H1 (cell line): ENCODE results near the gene CMIP. TPM values are rescaled to one million over a fixed set of nuclear protein-coding genes. Genes with fewer than 3 reads are reported as not detected.

Experiments
- CTCF ChIA-PET: fragments of 300-600 bp; sonication (Branson Sonifier 250); formaldehyde crosslinking; loops from one replicate; lab custom pipeline; 2021; ENCODE audit not compliant: partially characterized antibody; lab: Charles Lee
- POLR2A ChIA-PET: fragments of 300-600 bp; sonication (Branson Sonifier 250); formaldehyde crosslinking; loops from one replicate; lab custom pipeline; 2021; ENCODE audit warnings: inconsistent platforms; ENCODE audit not compliant: partially characterized antibody; lab: Charles Lee
- DNase-seq, 2 experiments: peaks; one replicate each; pipeline versions ENCODE4 v3.0.0 to v3.0.0-alpha.2; 2010 to 2022; ENCODE audit warnings: low spot score in 2 of 2, low read depth in 1 of 2, mixed read lengths in 1 of 2
- FAIRE-seq: peaks from 2 replicates; lab custom pipeline; 2011; peaks lifted over from hg19 to GRCh38; lab: Jason Lieb, UNC
- H2AFZ ChIP-seq: 2 replicates; pipeline ENCODE4 v1.8.1; 2012; ENCODE audit warnings: low read length, inconsistent platforms
- H2AK5ac ChIP-seq: 2 replicates; pipeline ENCODE4 v1.6.1; 2013; ENCODE audit warnings: low read depth, low read length
- H2BK120ac ChIP-seq: replicated peaks from 2 replicates; pipeline ENCODE3; 2013; ENCODE audit warnings: low read depth, low read length, inconsistent platforms
- H2BK12ac ChIP-seq: 2 replicates; pipeline ENCODE4 v1.6.1; 2013; ENCODE audit warnings: low read depth, low read length
- H2BK15ac ChIP-seq: 2 replicates; pipeline ENCODE4 v1.6.1; 2013; ENCODE audit warnings: low read length
- H2BK20ac ChIP-seq: 2 replicates; pipeline ENCODE4 v1.6.1; 2013; ENCODE audit warnings: low read length
- H2BK5ac ChIP-seq: 2 replicates; pipeline ENCODE4 v1.6.1; 2013; ENCODE audit warnings: low read depth, low read length
- H3K14ac ChIP-seq: 2 replicates; pipeline ENCODE4 v1.6.1; 2013; ENCODE audit warnings: inconsistent platforms; ENCODE audit not compliant: insufficient read length
- H3K18ac ChIP-seq: 2 replicates; pipeline ENCODE4 v1.6.1; 2013; ENCODE audit warnings: low read length; ENCODE audit errors: extremely low read depth
- H3K23ac ChIP-seq: 2 replicates; pipeline ENCODE4 v1.6.1; 2013; ENCODE audit warnings: inconsistent platforms; ENCODE audit not compliant: insufficient read length
- H3K23me2 ChIP-seq: 2 replicates; pipeline ENCODE4 v1.6.1; 2013; ENCODE audit warnings: low read depth, low read length
- H3K27ac ChIP-seq: 2 replicates; pipeline ENCODE4 v1.6.1; 2011; ENCODE audit warnings: low read depth, low read length, inconsistent platforms
- H3K27me3 ChIP-seq, 4 experiments: replicated peaks in 1 of 4; 1 replicate in 1 of 4; 2 replicates in 3 of 4; pipeline versions ENCODE4 v1.6.1 to v1.8.1; 2011 to 2013; ENCODE audit warnings: low read length in 3 of 4, mild to moderate bottlenecking in 3 of 4, inconsistent platforms in 2 of 4, mixed read lengths in 2 of 4, moderate library complexity in 1 of 4; ENCODE audit not compliant: control insufficient read depth in 3 of 4, insufficient read depth in 3 of 4; ENCODE audit errors: extremely low read depth in 1 of 4
- H3K36me3 ChIP-seq, 4 experiments: 2 replicates each; pipeline versions ENCODE4 v1.6.1 to v1.8.1; 2011 to 2013; ENCODE audit warnings: mild to moderate bottlenecking in 4 of 4, low read length in 3 of 4, moderate library complexity in 2 of 4, control low read depth in 1 of 4, inconsistent platforms in 1 of 4; ENCODE audit not compliant: insufficient read depth in 4 of 4, control insufficient read depth in 2 of 4
- H3K4ac ChIP-seq: replicated peaks from 2 replicates; pipeline ENCODE3; 2013; ENCODE audit warnings: low read length, low read depth, mixed read lengths, inconsistent platforms; ENCODE audit not compliant: insufficient read length
- H3K4me1 ChIP-seq, 4 experiments: replicated peaks in 1 of 4; 1 replicate in 1 of 4; 2 replicates in 3 of 4; pipeline versions ENCODE4 v1.6.1 to v1.8.1; 2011 to 2013; ENCODE audit warnings: low read length in 3 of 4, inconsistent platforms in 2 of 4, mixed read lengths in 1 of 4; ENCODE audit not compliant: insufficient read depth in 4 of 4, control insufficient read depth in 3 of 4
- H3K4me2 ChIP-seq, 2 experiments: 2 replicates each; pipeline versions ENCODE4 v1.6.1 to v1.8.1; 2011 to 2013; ENCODE audit warnings: low read depth in 2 of 2, low read length in 2 of 2, control low read depth in 1 of 2, inconsistent platforms in 1 of 2, mild to moderate bottlenecking in 1 of 2; ENCODE audit not compliant: insufficient read depth in 1 of 2
- H3K4me3 ChIP-seq, 4 experiments: fragments of 200-600, 300-600 bp in 1 of 4; sonication (generic), shearing (Covaris generic), sonication (Bioruptor Twin) in 1 of 4; 2 replicates each; pipeline versions ENCODE4 v1.5.1 to v1.8.1; 2011 to 2016; ENCODE audit warnings: low read length in 4 of 4, low read depth in 3 of 4, control low read depth in 2 of 4, inconsistent platforms in 2 of 4, mild to moderate bottlenecking in 2 of 4, mixed read lengths in 1 of 4, moderate library complexity in 1 of 4; ENCODE audit not compliant: insufficient read depth in 2 of 4; ENCODE audit errors: extremely low read depth in 1 of 4
- H3K56ac ChIP-seq: replicated peaks from 2 replicates; pipeline ENCODE3; 2013; ENCODE audit warnings: low read depth, mild to moderate bottlenecking, mixed read lengths, low read length, inconsistent platforms; ENCODE audit not compliant: insufficient read length
- H3K79me1 ChIP-seq: 2 replicates; pipeline ENCODE4 v1.6.1; 2013; ENCODE audit warnings: low read depth, low read length, control low read depth
- H3K79me2 ChIP-seq, 2 experiments: 2 replicates each; pipeline versions ENCODE4 v1.6.1 to v1.8.1; 2012 to 2013; ENCODE audit warnings: low read length in 2 of 2, mild to moderate bottlenecking in 2 of 2, inconsistent platforms in 1 of 2; ENCODE audit not compliant: insufficient read depth in 2 of 2, control insufficient read depth in 1 of 2
- H3K9ac ChIP-seq, 4 experiments: replicated peaks in 1 of 4; 1 replicate in 1 of 4; 2 replicates in 3 of 4; pipeline versions ENCODE4 v1.6.1 to v1.8.1; 2011 to 2013; ENCODE audit warnings: low read depth in 3 of 4, low read length in 3 of 4, control low read depth in 2 of 4, mild to moderate bottlenecking in 2 of 4, moderate library complexity in 2 of 4, inconsistent platforms in 1 of 4; ENCODE audit errors: extremely low read depth in 1 of 4
- H3K9me3 ChIP-seq, 2 experiments: 2 replicates each; pipeline versions ENCODE4 v1.6.1 to v1.8.1; 2012 to 2013; ENCODE audit warnings: mild to moderate bottlenecking in 2 of 2, moderate library complexity in 2 of 2, control low read depth in 1 of 2, inconsistent platforms in 1 of 2, low read depth in 1 of 2, low read length in 1 of 2, mixed read lengths in 1 of 2; ENCODE audit not compliant: insufficient read depth in 2 of 2
- H4K20me1 ChIP-seq, 2 experiments: replicated peaks in 1 of 2; 2 replicates each; pipeline versions ENCODE3 to v1.8.1; 2011 to 2013; ENCODE audit warnings: inconsistent platforms in 2 of 2, low read length in 2 of 2, mild to moderate bottlenecking in 1 of 2; ENCODE audit not compliant: insufficient read depth in 2 of 2, control insufficient read depth in 1 of 2
- H4K5ac ChIP-seq: 2 replicates; pipeline ENCODE4 v1.6.1; 2013; ENCODE audit warnings: low read length, low read depth, mixed read lengths, inconsistent platforms; ENCODE audit not compliant: insufficient read length
- H4K8ac ChIP-seq: 2 replicates; pipeline ENCODE4 v1.8.0; 2013; ENCODE audit warnings: mild to moderate bottlenecking, moderate library complexity, low read length, inconsistent platforms; ENCODE audit not compliant: insufficient read depth; ENCODE audit errors: extremely low read depth
- H4K91ac ChIP-seq: replicated peaks from 2 replicates; pipeline ENCODE3; 2013; ENCODE audit warnings: low read length, mixed read lengths, inconsistent platforms; ENCODE audit not compliant: insufficient read length
- JUN ChIP-seq: IDR thresholded peaks from 2 replicates; pipeline ENCODE4 v1.6.1; 2011; ENCODE audit warnings: low read depth, mild to moderate bottlenecking, improper control_type of control experiment, low read length
- JUND ChIP-seq: IDR thresholded peaks from 2 replicates; pipeline ENCODE4 v1.6.1; 2011; ENCODE audit warnings: mild to moderate bottlenecking, improper control_type of control experiment, low read length
- KDM1A ChIP-seq: fragments of 200-600, 300-600 bp; sonication (generic); IDR thresholded peaks from 2 replicates; pipeline ENCODE4 v1.7.1; 2016; ENCODE audit warnings: mild to moderate bottlenecking, low read length, borderline replicate concordance
- WGBS, 2 experiments: shearing (Covaris generic) in 1 of 2; methylation state at CpG; one replicate each; pipeline versions ENCODE4 v1.1.6 to v1.1.7; 2013 to 2015; ENCODE audit warnings: low lambda C conversion rate in 2 of 2, mixed read lengths in 2 of 2, inconsistent platforms in 1 of 2, low coverage in 1 of 2, missing lambda C conversion rate in 1 of 2; ENCODE audit not compliant: insufficient replicate concordance in 2 of 2, insufficient coverage in 1 of 2, insufficient read length in 1 of 2; ENCODE audit errors: extremely low coverage in 1 of 2, missing lambda C conversion rate in 1 of 2; 5-methylcytosine and 5-hydroxymethylcytosine counted together
- polyA plus RNA-seq, 7 experiments: library from polyadenylated mRNA; depleted of rRNA in 3 of 7; stranded (reverse) in 5 of 7; unstranded in 2 of 7; fragments of >200 nt in 5 of 7; fragments of 200-250 nt in 2 of 7; gene quantifications; 1 replicate in 5 of 7; 2 replicates in 1 of 7; 4 replicates in 1 of 7; pipeline versions ENCODE4 v1.2.1 to v1.2.3, GENCODE V29; 2011 to 2013; ENCODE audit warnings: missing spikeins in 2 of 7, mixed read lengths in 2 of 7
- total RNA-seq: library from RNA; stranded (reverse); fragmentation: NEBNext Ultra II Directional; extraction: Animal tissue kit (Norgen Biotek cat#: 25700); gene quantifications from 2 replicates; pipeline ENCODE4 v1.2.1, GENCODE V29; 2021

The CMIP gene
- total and polyA plus RNA-seq, 2 of the 8 experiments (the other 6 are each of a cell fraction or from before 2014, with no cell fraction given): 7.9 to 53.2 TPM

GRCh38 chr16:81713796-81714195 is 269.2 kb downstream of the CMIP start:
- TF ChIP-seq JUN: no peak
- TF ChIP-seq KDM1A: no peak
- TF ChIP-seq JUND: no peak
- Histone ChIP-seq H3K27ac (no peak overlapping the region; the same call in 1 of the 2 replicates), H3K79me2 (no peaks in the 10 kb centered on the region), H3K4me3 (no peak overlapping the region), H2AK5ac (peak overlapping the region; percentile 94; the same call in 1 of the 2 replicates), H3K23ac (no peak overlapping the region), H3K14ac (no peak overlapping the region), H2BK15ac (peak overlapping the region; percentile 66; the same call in 1 of the 2 replicates), H3K56ac (no peak overlapping the region), H2BK12ac (peak overlapping the region; percentile 97; the same call in 1 of the 2 replicates), H3K23me2 (no peaks in the 10 kb centered on the region), H3K9ac (no peak overlapping the region), H3K4me2 (no peak overlapping the region), H2BK20ac (peak overlapping the region; percentile 28), H3K36me3 (no peaks in the 10 kb centered on the region), H2AFZ (no peak overlapping the region), H4K91ac (peak overlapping the region; percentile 85), H3K18ac (peak overlapping the region; percentile 68; the same call in 1 of the 2 replicates), H3K79me1 (no peaks in the 10 kb centered on the region), H4K8ac (no peak overlapping the region), H3K4me1 (peaks cover 0 to 43% (median 29%) of the 10 kb centered on the region in 4 experiments; a peak in 6 of 7 replicates), H2BK5ac (peak overlapping the region; percentile 78), H4K20me1 (no peaks in the 10 kb centered on the region), H3K4ac (no peak overlapping the region), H3K27me3 (0 out of 7 replicates have a peak, but pooled peaks cover 0 to 2% (median 0%) of the 10 kb centered on the region in 4 experiments), H3K9me3 (no peaks in the 10 kb centered on the region), H2BK120ac (no peak overlapping the region), H4K5ac (no peak overlapping the region)
- FAIRE-seq (no peak), DNase-seq (no peak)
- POLR2A ChIA-PET: interaction anchor here (1.3 to 1.5 kb wide), 2 partner anchors 10 to 399 kb away, joined by 3 read pairs; partner anchors contain the start of gene GAN
- CTCF ChIA-PET: interaction anchor here (0.6 to 5.9 kb wide), 19 partner anchors 10 to 363 kb away, joined by 3 to 48 read pairs (median 3); no protein-coding TSS in a partner anchor
- 84% methylated on average over 10 of the region's 11 CpGs; no CpG with 5 or more reads in 1 of the 2 experiments for WGBS, 2 experiments
